Suprapubic skin (tissue), 4 donors: Measurements from ENCODE around the gene CC2D1A. TPM values are rescaled to one million over a fixed set of nuclear protein-coding genes. Genes with fewer than 3 reads are reported as not detected.
"Not testable (repeated sequence)": the region's sequence is repeated elsewhere in the genome, so short reads cannot be mapped to it uniquely, and the experiment has no call there.

Experiments
- DNase-seq, 2 donors: peaks; one replicate each; pipeline ENCODE4 v3.0.0-alpha.2; 2019; ENCODE audit warnings: low spot score in 2 of 2
- H3K27ac ChIP-seq: fragments of 200-600 bp; sonication (generic); one replicate; pipeline ENCODE4 v1.5.1; 2019
- H3K27me3 ChIP-seq: fragments of 200-600 bp; sonication (generic); one replicate; pipeline ENCODE4 v1.5.1; 2019
- H3K36me3 ChIP-seq: fragments of 200-600 bp; sonication (generic); one replicate; pipeline ENCODE4 v1.5.1; 2019
- H3K4me1 ChIP-seq: fragments of 200-600 bp; sonication (generic); one replicate; pipeline ENCODE4 v1.5.1; 2019
- H3K4me3 ChIP-seq: fragments of 200-600 bp; sonication (generic); one replicate; pipeline ENCODE4 v1.5.1; 2019; ENCODE audit warnings: mild to moderate bottlenecking
- H3K9me3 ChIP-seq: fragments of 200-600 bp; sonication (generic); one replicate; pipeline ENCODE4 v1.5.1; 2019
- CTCF ChIP-seq, 2 donors: fragments of 200-600 bp in 1 of 2; fragments of 450-650 bp in 1 of 2; sonication (generic) in 1 of 2; IDR thresholded peaks; one replicate each; pipeline ENCODE4 v1.5.1; 2016 to 2019; ENCODE audit warnings: antibody characterized with exemption in 2 of 2, mild to moderate bottlenecking in 1 of 2, moderate library complexity in 1 of 2
- EP300 ChIP-seq: sonication (generic); formaldehyde crosslinking; IDR thresholded peaks from one replicate; pipeline ENCODE4 v1.6.1; 2017; ENCODE audit warnings: antibody characterized with exemption
- POLR2A ChIP-seq, 2 donors: fragments of 450-650 bp; IDR thresholded peaks; one replicate each; pipeline ENCODE4 v1.6.1; 2017; ENCODE audit warnings: antibody characterized with exemption in 2 of 2, mild to moderate bottlenecking in 2 of 2, moderate library complexity in 2 of 2
- POLR2AphosphoS5 ChIP-seq, 3 donors: sonication (generic); formaldehyde crosslinking; IDR thresholded peaks; one replicate each; pipeline ENCODE4 v1.6.1; 2017; ENCODE audit warnings: antibody characterized with exemption in 3 of 3
- WGBS: methylation state at CpG from one replicate; pipeline ENCODE4 v1.1.5; 2018; 5-methylcytosine and 5-hydroxymethylcytosine counted together
- total RNA-seq, 4 donors: library from RNA; depleted of rRNA; stranded (reverse); fragments of >200 nt; gene quantifications; one replicate each; pipeline ENCODE4 v1.1.0, GENCODE V29; 2016

Gene CC2D1A
- total RNA-seq, 4 donors from 2014 or later, result 48.0 to 94.9 (median 66.7) TPM

- Histone ChIP-seq H3K36me3 (peaks cover 88% of the 10 kb centered on the region), H3K4me1 (no peaks in the 10 kb centered on the region), H3K4me3 (no peak overlapping the region), H3K9me3 (no peaks in the 10 kb centered on the region), H3K27ac (no peak overlapping the region), H3K27me3 (no peaks in the 10 kb centered on the region)
- no peak for DNase-seq
- 87% methylated on average over 9 of the region's 34 CpGs for WGBS
- TF ChIP-seq POLR2A (IDR thresholded peaks at IDR 0.05), result no peak
- TF ChIP-seq EP300, result no peak
- TF ChIP-seq POLR2AphosphoS5 (IDR thresholded peaks at IDR 0.05), result no peak
- no peak for TF ChIP-seq CTCF (IDR thresholded peaks at IDR 0.05)
These were observed 12.9 kb downstream of the CC2D1A start for GRCh38 chr19:13918726-13919411.

- Histone ChIP-seq H3K27me3 (no peaks in the 10 kb centered on the region), H3K36me3 (peaks cover 86% of the 10 kb centered on the region), H3K4me1 (no peaks in the 10 kb centered on the region), H3K4me3 (no peak overlapping the region), H3K9me3 (no peaks in the 10 kb centered on the region), H3K27ac (no peak overlapping the region)
- 100% methylated on average over 2 of the region's 11 CpGs for WGBS
- DNase-seq, result no peak
- TF ChIP-seq POLR2AphosphoS5 (IDR thresholded peaks at IDR 0.05) (no peak), EP300 (no peak), CTCF (IDR thresholded peaks at IDR 0.05) (no peak), POLR2A (IDR thresholded peaks at IDR 0.05) (no peak)
These were observed 14.5 kb downstream of the CC2D1A start for GRCh38 chr19:13920524-13920923.

GRCh38 chr19:13920940-13921747 lies 15.1 kb downstream of the CC2D1A start:
- Histone ChIP-seq H3K27me3 (no peaks in the 10 kb centered on the region), H3K4me1 (no peaks in the 10 kb centered on the region), H3K9me3 (no peaks in the 10 kb centered on the region), H3K27ac (no peak overlapping the region), H3K4me3 (no peak overlapping the region), H3K36me3 (peaks cover 82% of the 10 kb centered on the region)
- no peak for DNase-seq
- TF ChIP-seq POLR2A (IDR thresholded peaks at IDR 0.05) (no peak), POLR2AphosphoS5 (IDR thresholded peaks at IDR 0.05) (no peak)
- 83% methylated on average over 2 of the region's 2 CpGs for WGBS

- H3K4me1 ChIP-seq, H3K27me3 ChIP-seq, H3K4me3 ChIP-seq, H3K27ac ChIP-seq, H3K9me3 ChIP-seq, DNase-seq: not testable (repeated sequence)
- 97% methylated on average over 6 of the region's 6 CpGs for WGBS
- peaks cover 90% of the 10 kb centered on the region for H3K36me3 ChIP-seq
These were observed 16.1 kb downstream of the CC2D1A start for GRCh38 chr19:13922118-13922517.

- H3K9me3 ChIP-seq, result no peaks in the 10 kb centered on the region
- no peak overlapping the region for H3K4me3 ChIP-seq
- no peak overlapping the region for H3K27ac ChIP-seq
- 91% methylated on average over 28 of the region's 28 CpGs for WGBS
- TF ChIP-seq POLR2A (IDR thresholded peaks at IDR 0.05) (no peak), CTCF (IDR thresholded peaks at IDR 0.05) (no peak), EP300 (no peak), POLR2AphosphoS5 (IDR thresholded peaks at IDR 0.05) (no peak)
- DNase-seq, result no peak
- H3K36me3 ChIP-seq, result peaks cover 89% of the 10 kb centered on the region
- no peaks in the 10 kb centered on the region for H3K27me3 ChIP-seq
- no peaks in the 10 kb centered on the region for H3K4me1 ChIP-seq
These were observed 17.4 kb downstream of the CC2D1A start for GRCh38 chr19:13923194-13923987.

GRCh38 chr19:13926010-13926409 lies 20.0 kb downstream of the CC2D1A start:
- H3K27ac ChIP-seq, result no peak overlapping the region
- no peaks in the 10 kb centered on the region for H3K9me3 ChIP-seq
- TF ChIP-seq EP300, result no peak
- TF ChIP-seq POLR2AphosphoS5 (IDR thresholded peaks at IDR 0.05), result no peak
- no peak for TF ChIP-seq POLR2A (IDR thresholded peaks at IDR 0.05)
- no peak for TF ChIP-seq CTCF (IDR thresholded peaks at IDR 0.05)
- WGBS, result 79% methylated on average over 4 of the region's 4 CpGs
- H3K36me3 ChIP-seq, result peaks cover 75% of the 10 kb centered on the region
- no peak overlapping the region for H3K4me3 ChIP-seq
- H3K27me3 ChIP-seq, result no peaks in the 10 kb centered on the region
- H3K4me1 ChIP-seq, result no peaks in the 10 kb centered on the region
- DNase-seq, result no peak
